Measurements from ENCODE around the gene RPP38. TPM values are rescaled to one million over a fixed set of nuclear protein-coding genes. Genes with fewer than 3 reads are reported as not detected.

Gene RPP38
- total RNA-seq, 1 donor from 2014 or later = 16.9 TPM

DNA sequence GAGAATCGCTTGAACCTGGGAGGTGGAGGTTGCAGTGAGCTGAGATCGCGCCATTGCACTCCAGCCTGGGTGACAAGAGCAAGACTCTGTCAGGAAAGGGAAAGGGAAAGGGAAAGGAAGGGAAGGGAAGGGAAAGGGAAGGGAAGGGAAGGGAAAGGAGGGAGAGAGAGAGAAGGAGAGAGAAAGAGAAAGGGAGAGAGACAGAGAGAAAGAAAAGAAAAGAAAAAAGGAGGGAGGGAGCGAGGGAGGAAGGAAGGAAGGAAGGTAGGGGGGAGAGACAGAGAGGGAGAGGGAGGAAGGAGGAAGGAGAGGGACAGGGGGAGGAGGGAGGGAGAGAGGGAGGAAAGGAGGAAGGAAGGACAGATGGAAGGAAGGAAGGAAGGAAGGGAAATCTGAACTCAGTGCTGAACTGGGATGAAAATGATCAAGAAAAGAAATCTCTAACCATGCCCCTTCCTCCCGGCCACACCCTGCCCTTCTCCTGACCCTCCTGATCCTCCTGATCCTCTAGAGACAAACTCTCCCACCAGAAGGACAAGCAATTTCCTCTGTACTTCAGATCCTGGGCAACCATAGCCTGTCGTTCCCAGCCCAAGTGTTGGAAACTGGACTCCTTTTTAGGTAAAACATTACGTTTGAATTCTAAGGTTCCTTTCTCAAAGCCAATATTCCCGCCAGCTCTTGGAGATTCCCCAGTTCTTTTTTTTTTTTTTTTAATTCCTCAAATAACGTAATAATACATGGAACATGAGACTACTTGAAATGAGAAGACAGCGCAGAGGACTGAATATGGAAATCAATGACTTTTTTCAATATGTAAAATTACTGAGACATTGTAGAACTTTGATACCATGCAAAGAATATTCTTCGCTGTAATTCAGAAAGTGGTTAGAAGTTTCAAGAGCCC, 39.2 kb downstream of the RPP38 start:
- DNase-seq (no peak), ATAC-seq (no peak)
- Histone ChIP-seq H3K4me3 (no peak overlapping the region), H3K9me3 (no peaks in the 10 kb centered on the region), H3K27me3 (ENCODE audit: low read depth) (no peaks in the 10 kb centered on the region), H3K36me3 (peaks cover 56% of the 10 kb centered on the region), H3K4me1 (no peaks in the 10 kb centered on the region), H3K27ac (no peak overlapping the region)
- TF ChIP-seq, protein P1, sequence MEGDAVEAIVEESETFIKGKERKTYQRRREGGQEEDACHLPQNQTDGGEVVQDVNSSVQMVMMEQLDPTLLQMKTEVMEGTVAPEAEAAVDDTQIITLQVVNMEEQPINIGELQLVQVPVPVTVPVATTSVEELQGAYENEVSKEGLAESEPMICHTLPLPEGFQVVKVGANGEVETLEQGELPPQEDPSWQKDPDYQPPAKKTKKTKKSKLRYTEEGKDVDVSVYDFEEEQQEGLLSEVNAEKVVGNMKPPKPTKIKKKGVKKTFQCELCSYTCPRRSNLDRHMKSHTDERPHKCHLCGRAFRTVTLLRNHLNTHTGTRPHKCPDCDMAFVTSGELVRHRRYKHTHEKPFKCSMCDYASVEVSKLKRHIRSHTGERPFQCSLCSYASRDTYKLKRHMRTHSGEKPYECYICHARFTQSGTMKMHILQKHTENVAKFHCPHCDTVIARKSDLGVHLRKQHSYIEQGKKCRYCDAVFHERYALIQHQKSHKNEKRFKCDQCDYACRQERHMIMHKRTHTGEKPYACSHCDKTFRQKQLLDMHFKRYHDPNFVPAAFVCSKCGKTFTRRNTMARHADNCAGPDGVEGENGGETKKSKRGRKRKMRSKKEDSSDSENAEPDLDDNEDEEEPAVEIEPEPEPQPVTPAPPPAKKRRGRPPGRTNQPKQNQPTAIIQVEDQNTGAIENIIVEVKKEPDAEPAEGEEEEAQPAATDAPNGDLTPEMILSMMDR (IDR thresholded peaks at IDR 0.05) = no peak
- intact Hi-C loops (cut with DNase I) = no loop called here

DNA sequence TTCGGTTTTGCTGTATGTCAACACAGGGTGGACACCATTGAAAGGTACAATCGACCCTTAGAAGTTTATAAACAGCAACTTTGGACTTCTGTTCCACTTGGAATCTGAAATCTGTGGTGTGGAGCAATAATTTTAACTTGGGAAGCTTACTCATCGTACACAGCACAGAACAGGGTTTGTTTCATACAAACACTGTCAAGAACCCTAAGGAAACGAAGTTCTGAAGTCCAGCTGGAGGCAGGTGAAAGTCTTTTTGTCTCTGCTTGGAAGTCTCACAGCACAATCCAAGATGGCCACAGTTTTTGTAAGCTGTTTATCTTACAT, 39.8 kb downstream of the RPP38 start:
- Histone ChIP-seq H3K4me3 (no peak overlapping the region), H3K27me3 (ENCODE audit: low read depth) (no peaks in the 10 kb centered on the region), H3K36me3 (peaks cover 49% of the 10 kb centered on the region), H3K27ac (no peak overlapping the region), H3K9me3 (no peaks in the 10 kb centered on the region), H3K4me1 (no peaks in the 10 kb centered on the region)
- TF ChIP-seq, protein P1 (IDR thresholded peaks at IDR 0.05) = no peak
- ATAC-seq = no peak
- DNase-seq = no peak
- intact Hi-C loops (cut with DNase I) = no loop called here

DNA sequence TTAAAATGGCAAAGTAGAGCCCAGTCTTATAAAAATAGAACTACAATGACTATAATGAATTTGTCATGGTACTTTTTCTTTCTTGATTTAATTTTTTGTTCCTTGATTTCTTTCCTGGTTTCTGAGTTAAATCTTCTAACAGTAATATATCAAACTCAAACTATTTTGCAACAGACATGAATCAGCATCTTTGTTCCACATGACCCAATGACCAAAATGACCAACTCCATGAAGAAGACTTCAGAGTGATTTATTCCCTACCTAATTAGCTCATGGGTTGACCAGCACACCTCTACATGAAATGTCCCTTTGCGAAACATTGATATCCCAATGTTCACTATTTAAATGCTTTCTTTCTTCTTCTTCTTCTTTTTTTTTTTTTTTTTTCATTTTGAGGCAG, 40.5 kb downstream of the RPP38 start:
- H3K4me1 ChIP-seq = no peaks in the 10 kb centered on the region
- DNase-seq (no peak), ATAC-seq (no peak)
- H3K27ac ChIP-seq = no peak overlapping the region
- no peaks in the 10 kb centered on the region for H3K9me3 ChIP-seq
- TF ChIP-seq, protein P1 (IDR thresholded peaks at IDR 0.05) = no peak
- no peak overlapping the region for H3K4me3 ChIP-seq
- intact Hi-C loops (cut with DNase I) = no loop called here
- peaks cover 45% of the 10 kb centered on the region for H3K36me3 ChIP-seq
- H3K27me3 ChIP-seq (ENCODE audit: low read depth) = no peaks in the 10 kb centered on the region

DNA sequence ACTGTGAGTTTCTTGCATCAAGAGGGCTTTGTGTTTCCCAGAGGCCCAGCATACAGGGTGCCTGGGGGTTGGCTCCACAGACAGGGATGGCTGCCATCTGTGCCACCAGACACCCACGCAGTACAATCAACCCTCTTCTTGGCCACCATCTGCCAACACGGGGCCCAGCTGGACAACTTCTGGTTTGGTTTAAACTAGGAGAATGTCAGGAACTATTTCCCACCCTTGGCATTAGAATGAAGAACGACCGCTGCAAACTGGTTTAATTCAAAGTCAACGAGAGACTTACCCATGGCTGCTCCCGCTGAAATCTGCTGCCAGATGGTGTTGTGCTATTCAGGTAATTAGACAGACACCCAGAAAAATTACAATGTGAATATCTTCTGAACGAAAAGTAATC, 43.5 kb downstream of the RPP38 start:
- Histone ChIP-seq H3K9me3 (no peaks in the 10 kb centered on the region), H3K27ac (no peak overlapping the region), H3K4me1 (no peaks in the 10 kb centered on the region), H3K27me3 (ENCODE audit: low read depth) (no peaks in the 10 kb centered on the region), H3K36me3 (peaks cover 15% of the 10 kb centered on the region), H3K4me3 (no peak overlapping the region)
- intact Hi-C loops (cut with DNase I) = no loop called here
- TF ChIP-seq, protein P1 (IDR thresholded peaks at IDR 0.05) = no peak
- no peak for DNase-seq
- no peak for ATAC-seq

DNA sequence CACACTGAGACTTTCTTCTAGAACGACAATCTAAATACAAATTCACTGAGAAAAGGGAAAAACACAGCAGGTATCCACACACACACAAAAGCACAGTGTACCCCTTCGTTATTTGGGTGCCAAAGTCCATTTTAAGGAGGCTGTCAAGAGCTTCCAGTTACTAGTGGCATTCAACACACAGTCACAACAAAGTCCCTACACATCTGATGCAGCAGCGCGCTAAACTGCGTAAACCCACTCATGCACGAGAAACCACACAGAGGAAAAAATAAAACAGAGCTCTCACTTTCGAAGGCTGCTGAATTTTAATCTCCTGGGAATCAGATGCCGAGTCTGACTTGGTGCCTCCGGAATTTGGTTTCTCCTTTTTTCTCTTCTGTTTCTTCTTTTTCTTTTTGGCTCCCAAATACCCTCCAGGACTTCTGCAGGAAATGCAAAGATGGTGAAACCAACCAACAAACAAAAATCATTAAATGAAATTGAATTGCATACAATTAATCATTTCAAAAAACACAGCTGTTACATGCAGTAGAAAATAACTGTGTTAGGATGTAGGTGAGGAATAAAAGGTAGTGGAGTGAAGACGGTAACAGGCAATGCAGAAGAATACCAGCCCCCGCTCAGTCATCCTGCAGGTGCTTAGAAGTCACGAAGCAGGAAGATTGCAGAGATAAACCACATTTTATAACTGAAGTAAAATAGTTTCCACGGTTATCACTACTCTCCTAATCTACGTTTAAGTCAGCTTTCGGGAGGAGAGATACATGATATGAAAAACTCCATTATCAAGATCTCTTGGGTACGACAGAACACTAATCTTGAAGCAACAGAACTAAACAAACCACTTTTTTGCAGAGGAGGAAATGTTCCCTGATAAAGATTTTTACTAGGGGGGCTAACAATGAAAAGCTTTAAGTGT, 44.2 kb downstream of the RPP38 start:
- Histone ChIP-seq H3K4me3 (no peak overlapping the region), H3K27me3 (ENCODE audit: low read depth) (no peaks in the 10 kb centered on the region), H3K27ac (no peak overlapping the region), H3K36me3 (peaks cover 15% of the 10 kb centered on the region), H3K9me3 (no peaks in the 10 kb centered on the region), H3K4me1 (no peaks in the 10 kb centered on the region)
- ATAC-seq (no peak), DNase-seq (no peak)
- TF ChIP-seq, protein P1 (IDR thresholded peaks at IDR 0.05) = no peak
- intact Hi-C loops (cut with DNase I) = no loop called here

Data from lower lobe of right lung (tissue), 2 donors.